Stimulated activated CD8-positive, alpha-beta memory T cell treated with anti-CD3 and anti-CD28 coated beads, Interleukin-7, amount 100 ng/mL, for 24 hours (primary cell): ENCODE measurements around the gene ALS2CL.

Experiments
- DNase-seq: peaks from one replicate; pipeline ENCODE4 v3.0.0-alpha.2; 2020; ENCODE audit warnings: low read depth

The ALS2CL gene

GRCh38 chr3:46664188-46664970 lies 29.1 kb downstream of the ALS2CL start:
- DNase-seq, result no peak

DNA sequence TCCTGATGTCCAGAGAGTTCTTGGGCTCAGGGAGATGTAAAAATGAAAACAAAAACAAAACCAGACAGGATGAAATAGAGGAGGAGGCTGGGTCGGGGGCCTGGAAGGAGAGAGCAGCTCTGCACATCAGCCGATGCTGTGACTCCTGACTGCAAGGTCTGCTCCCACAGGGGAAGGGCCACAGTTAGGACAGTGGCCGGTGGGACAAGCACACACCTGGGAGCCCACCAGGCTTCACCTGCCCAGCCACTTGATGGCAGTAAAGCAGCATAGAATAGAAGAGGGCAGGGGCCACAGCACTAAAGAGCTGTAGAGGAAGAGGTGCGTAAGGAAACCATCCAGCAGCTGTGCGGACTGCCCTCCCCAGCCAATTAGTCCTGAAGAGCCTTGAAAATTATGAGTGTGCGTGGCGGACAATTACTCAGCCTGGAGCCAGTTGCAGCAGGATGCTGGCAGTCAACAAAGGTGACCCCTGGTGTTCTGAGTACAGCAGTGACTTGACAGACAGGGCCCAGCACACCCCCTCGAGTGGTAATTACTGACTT lies 29.8 kb downstream of the ALS2CL start:
- DNase-seq, result no peak

DNA sequence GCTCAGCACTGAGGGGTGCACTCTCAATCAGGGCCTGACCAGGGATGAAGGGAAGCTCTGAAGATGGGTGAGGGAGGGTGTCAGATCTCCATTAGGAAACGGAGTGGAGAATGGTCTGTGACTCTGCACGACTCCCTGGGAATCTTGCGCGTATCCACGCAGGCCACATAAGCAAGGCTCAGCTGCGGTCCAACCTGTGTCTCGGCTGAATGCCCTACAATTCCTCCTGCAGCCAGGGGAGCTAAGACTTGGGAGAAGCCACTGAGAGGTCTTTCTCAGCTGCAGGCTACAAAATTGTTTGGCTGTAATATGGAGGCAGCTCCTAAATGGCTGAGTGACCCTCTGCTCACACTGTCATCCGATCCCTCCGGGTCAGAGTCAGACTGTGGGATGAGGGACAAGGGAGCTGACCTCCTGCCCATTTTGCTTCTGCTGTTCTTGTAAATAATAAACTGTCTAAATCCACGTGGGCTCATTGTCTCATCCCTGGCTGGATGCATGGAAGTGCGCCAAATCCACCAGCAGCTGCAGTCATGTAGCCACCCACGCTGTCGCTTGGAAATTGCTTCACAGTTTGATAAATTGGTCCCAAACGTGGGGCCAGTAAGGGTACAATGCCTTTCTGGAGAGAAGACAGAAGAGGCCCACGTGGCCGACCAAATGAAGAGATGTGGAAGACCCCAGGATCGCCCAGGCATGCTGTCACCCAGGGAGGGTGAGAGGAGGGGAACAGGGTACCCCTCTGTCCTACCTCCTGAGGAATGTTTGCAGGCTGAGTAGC lies 30.5 kb downstream of the ALS2CL start:
- DNase-seq, result no peak

- no peak for DNase-seq
These were observed 31.4 kb downstream of the ALS2CL start for GRCh38 chr3:46661776-46662766.

GRCh38 chr3:46660543-46661523 lies 32.6 kb downstream of the ALS2CL start:
- DNase-seq, result no peak

DNA sequence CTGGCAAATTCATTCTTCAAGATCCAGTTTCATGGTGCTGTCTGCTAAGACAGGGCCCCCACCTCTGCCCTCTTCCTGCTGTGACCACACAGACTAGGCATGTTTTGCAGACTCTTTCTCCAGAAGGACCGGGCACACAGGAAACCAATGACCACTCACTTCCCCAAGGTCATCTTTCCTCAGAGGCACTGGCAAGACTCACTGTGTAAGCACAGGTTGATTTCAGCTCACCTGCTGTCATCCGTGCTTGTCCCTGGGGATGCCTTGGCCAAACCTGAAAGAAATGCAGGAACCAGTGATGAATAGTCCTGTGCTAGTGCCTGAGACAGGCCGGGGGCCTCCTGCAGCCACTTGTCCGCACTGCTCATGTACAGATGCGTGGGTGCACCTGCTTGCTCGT lies 33.5 kb downstream of the ALS2CL start:
- no peak for DNase-seq

- no peak for DNase-seq
These were observed 34.2 kb downstream of the ALS2CL start for GRCh38 chr3:46659285-46659684.

DNA sequence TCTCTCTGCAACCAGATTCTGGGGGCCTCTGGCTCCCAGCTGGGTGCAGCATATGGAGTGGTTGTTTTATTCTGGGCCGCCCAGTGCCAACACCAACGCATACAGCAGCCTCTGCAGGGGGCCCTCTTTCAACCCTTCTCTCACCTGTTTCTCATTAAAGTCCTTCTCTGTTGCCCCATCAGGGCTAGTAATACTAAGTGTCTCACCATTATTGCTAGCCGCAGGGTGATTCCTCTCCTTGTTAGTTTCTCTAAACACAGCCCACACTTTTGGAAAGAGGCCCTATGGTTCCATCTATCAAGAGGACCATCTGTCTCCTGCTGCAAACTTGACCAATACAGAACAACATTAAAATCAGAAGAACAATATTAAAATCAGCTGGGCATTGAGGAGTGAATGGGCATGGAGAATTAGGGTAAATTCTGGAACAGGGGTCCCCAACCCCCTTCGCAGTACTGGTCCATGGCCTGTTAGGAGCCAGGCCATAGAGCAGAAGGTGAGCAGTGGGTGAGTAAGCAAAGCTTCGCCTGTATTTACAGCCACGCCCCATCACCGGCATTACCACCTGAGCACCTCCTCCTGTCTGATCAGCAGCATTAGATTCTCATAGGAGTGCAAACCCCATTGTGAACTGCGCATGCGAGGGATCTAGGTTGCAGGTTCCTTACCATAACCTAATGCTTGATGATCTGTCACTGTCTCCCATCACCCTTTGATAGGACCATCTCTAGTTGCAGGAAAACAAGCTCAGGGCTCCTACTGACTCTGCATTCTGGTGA lies 36.5 kb downstream of the ALS2CL start:
- no peak for DNase-seq

DNA sequence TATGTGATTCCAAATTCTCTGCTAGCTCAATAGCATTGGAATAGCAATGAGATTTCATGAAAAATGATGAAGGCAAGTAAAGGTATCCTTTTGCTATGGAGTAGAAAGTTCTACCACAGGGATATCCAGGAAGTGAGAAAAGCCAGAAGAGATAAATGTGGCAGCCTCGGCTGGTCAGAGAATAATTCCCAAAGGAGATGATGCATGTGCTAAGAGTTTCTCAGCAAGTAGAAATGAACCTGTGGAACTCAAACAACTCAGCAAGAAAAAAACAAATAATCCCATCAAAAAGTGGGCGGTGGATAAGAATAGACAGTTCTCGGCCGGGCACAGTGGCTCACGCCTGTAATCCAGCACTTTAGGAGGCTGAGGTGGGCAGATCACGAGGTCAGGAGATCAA lies 38.2 kb downstream of the ALS2CL start:
- DNase-seq, result no peak

DNA sequence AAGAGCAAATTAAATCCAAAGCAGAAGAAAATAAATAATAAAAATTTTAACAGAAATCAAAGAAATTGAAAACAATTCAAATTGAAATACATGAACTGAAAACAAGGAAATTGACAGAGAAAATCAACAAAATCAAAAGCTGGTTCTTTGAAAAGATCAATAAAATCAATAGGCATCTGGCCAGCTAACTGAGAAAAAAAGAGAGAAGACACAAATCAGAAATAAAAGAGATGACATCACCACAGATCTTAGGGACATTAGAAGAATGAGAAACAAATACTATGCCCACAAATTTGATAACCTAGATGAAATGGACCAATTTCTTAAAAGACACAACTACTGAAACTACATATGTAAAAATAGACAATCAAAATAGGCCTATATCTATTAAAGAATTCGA lies 42.4 kb downstream of the ALS2CL start:
- no peak for DNase-seq

GRCh38 chr3:46649436-46649835 lies 44.0 kb downstream of the ALS2CL start:
- no peak for DNase-seq

- DNase-seq, result no peak
These were observed 45.4 kb downstream of the ALS2CL start for GRCh38 chr3:46648096-46648495.

GRCh38 chr3:46646700-46647099 lies 46.8 kb downstream of the ALS2CL start:
- no peak for DNase-seq

- no peak for DNase-seq
These were observed 49.8 kb downstream of the ALS2CL start for GRCh38 chr3:46643701-46644100.

GRCh38 chr3:46642971-46643370 lies 50.5 kb downstream of the ALS2CL start:
- DNase-seq, result no peak

DNA sequence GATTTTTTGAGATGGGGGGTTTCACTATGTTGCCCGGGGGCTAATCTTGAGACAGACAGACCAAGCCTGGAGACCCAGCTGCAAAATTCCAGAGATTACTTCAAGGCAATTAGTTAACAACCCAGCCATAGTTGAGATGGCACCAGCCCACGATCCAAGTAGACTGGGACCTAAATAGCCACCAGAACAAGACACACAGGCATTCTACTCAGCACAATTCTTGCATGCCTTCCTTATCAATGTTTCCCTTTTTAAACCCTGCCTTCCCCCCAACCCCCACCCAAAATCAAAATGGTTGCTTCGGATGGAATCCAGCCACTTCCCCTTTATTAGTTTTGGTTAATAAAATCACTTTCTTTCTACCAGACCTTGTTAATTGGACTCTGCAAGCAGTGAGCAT lies 52.6 kb downstream of the ALS2CL start:
- no peak for DNase-seq

DNA sequence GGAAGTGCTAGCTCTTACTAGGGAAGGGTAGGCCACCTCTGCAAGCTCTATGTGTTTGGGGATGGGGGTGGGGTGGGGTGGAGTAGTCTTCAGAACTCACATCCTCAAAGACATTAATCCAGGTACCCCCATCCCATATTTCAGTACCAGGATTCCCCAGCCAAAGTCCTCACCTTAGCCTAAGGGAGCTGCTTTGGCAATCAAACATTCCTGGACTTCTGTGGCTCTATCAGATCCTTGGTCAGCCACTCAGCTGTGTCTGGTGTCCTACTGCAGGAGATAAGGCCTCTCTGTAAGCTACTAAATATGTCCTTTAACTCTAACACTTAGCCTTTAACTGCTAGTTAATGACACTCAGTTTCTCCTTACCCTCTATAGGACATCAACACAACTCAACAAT lies 54.3 kb downstream of the ALS2CL start:
- DNase-seq, result no peak

- DNase-seq, result no peak
These were observed 58.6 kb downstream of the ALS2CL start for GRCh38 chr3:46634856-46635255.

DNA sequence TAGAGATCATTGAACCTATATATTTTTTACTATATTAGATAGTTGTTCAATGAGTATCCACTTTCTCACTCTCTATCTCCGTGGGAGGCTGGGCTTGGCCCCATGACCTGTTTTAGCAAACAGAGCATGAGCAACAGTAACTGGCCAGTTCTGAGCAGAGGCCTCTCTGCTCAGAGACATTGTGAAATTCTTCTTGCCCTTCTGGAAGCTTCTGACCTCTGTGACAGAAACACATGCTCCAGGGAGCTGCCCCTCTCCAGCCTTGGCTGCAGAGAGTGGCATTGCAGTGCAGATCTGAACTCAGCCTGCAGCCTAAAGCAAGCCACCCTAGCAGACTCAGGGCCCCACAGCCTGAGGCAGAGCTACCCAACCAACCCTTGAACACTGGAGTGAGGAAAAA lies 60.7 kb downstream of the ALS2CL start:
- no peak for DNase-seq
